Pulmonary artery endothelial cell (primary cell): ENCODE data around the gene SLC27A1. TPM values are rescaled to one million over a fixed set of nuclear protein-coding genes. Genes with fewer than 3 reads are reported as not detected.
"Not testable (repeated sequence)": the region's sequence is repeated elsewhere in the genome, so short reads cannot be mapped to it uniquely, and the experiment has no call there.

ENCODE experiments used
- DNase-seq: peaks from one replicate; pipeline ENCODE4 v3.0.0-alpha.2; 2011; ENCODE audit warnings: low read depth, low spot score
- total RNA-seq: library from RNA; depleted of rRNA; stranded (reverse); fragments of >200 nt; gene quantifications from 2 replicates; pipeline ENCODE4 v1.2.3, GENCODE V29; 2014

Gene SLC27A1
- total RNA-seq, 1 donor from 2014 or later: 9.8 TPM

- no peak for DNase-seq
Observed at GRCh38 chr19:17456127-17456526, 14.2 kb upstream of the SLC27A1 start.

- no peak for DNase-seq
Observed at GRCh38 chr19:17457616-17458015, 12.7 kb upstream of the SLC27A1 start.

- DNase-seq: no peak
Observed at GRCh38 chr19:17458970-17459369, 11.4 kb upstream of the SLC27A1 start.

- DNase-seq: no peak
Observed at GRCh38 chr19:17460372-17461230, 9.7 kb upstream of the SLC27A1 start, which contains the start of gene NXNL1. TSS of gene NXNL1 (minus strand) at chr19:17460926. CDS start at chr19:17460869, 57 bp downstream.

- no peak for DNase-seq
Observed at GRCh38 chr19:17466487-17466850, 3.9 kb upstream of the SLC27A1 start.

GRCh38 chr19:17467471-17468301 lies 2.6 kb upstream of the SLC27A1 start:
- no peak for DNase-seq

GRCh38 chr19:17468302-17469091 lies 1.8 kb upstream of the SLC27A1 start:
- DNase-seq: no peak

- DNase-seq: no peak
Observed at GRCh38 chr19:17469092-17469480, 1.2 kb upstream of the SLC27A1 start.

- peak; percentile 57 for DNase-seq
Observed at GRCh38 chr19:17469481-17470067, 750 bp upstream of the SLC27A1 start.

- no peak for DNase-seq
Observed at GRCh38 chr19:17471410-17472125, 1.2 kb downstream of the SLC27A1 start.

GRCh38 chr19:17473041-17473440 lies 2.7 kb downstream of the SLC27A1 start:
- no peak for DNase-seq

GRCh38 chr19:17475011-17475540 lies 4.8 kb downstream of the SLC27A1 start:
- not testable (repeated sequence) for DNase-seq

- DNase-seq: no peak
Observed at GRCh38 chr19:17475541-17476115, 5.3 kb downstream of the SLC27A1 start.

- DNase-seq: no peak
Observed at GRCh38 chr19:17479325-17479791, 9.0 kb downstream of the SLC27A1 start.

GRCh38 chr19:17481986-17482385 lies 11.7 kb downstream of the SLC27A1 start:
- DNase-seq: no peak

- no peak for DNase-seq
Observed at GRCh38 chr19:17482877-17483604, 12.7 kb downstream of the SLC27A1 start.

GRCh38 chr19:17483605-17484002 lies 13.3 kb downstream of the SLC27A1 start:
- DNase-seq: no peak

- no peak for DNase-seq
Observed at GRCh38 chr19:17484520-17485185, 14.3 kb downstream of the SLC27A1 start.
